ENCODE data around the gene CDH22. TPM values are rescaled to one million over a fixed set of nuclear protein-coding genes. Genes with fewer than 3 reads are reported as not detected.

Gene CDH22
- total and polyA plus RNA-seq, 7 donors = 0.11 to 1.4 (median 0.53) TPM

- H3K4me3 ChIP-seq = no peak overlapping the region
- no peak overlapping the region for H3K27ac ChIP-seq
- peaks cover 8% of the 10 kb centered on the region for H3K4me1 ChIP-seq
- no peak for DNase-seq
- 61 to 76% (median 65%) methylated on average over 8 of the region's 8 CpGs for WGBS, 3 donors
- H3K27me3 ChIP-seq (ENCODE audit: insufficient read depth in 3 of 3, low read length in 2 of 3) = peaks cover 0 to 29% (median 2%) of the 10 kb centered on the region in 3 donors
- ATAC-seq = no peak
- intact Hi-C loops (cut with DNase I) = loop anchor here in 1 of 2 donors (5.0 kb wide), 1 partner anchor 41 kb away; no protein-coding TSS in a partner anchor
- H3K36me3 ChIP-seq (ENCODE audit: insufficient read depth in 1 of 2, low read depth in 1 of 2) = no peaks in the 10 kb centered on the region
- H3K9me3 ChIP-seq = no peaks in the 10 kb centered on the region
- TF ChIP-seq CTCF (IDR thresholded peaks at IDR 0.05) = no peak
Observed at GRCh38 chr20:46211331-46211722, 97.0 kb downstream of the CDH22 start.

GRCh38 chr20:46210672-46211330 lies 97.5 kb downstream of the CDH22 start:
- DNase-seq (no peak), ATAC-seq (no peak)
- no peaks in the 10 kb centered on the region for H3K9me3 ChIP-seq
- intact Hi-C loops (cut with DNase I) = loop anchor here in 1 of 2 donors (5.0 kb wide), 1 partner anchor 42 kb away; no protein-coding TSS in a partner anchor
- no peak overlapping the region for H3K4me3 ChIP-seq
- WGBS, 3 donors = 59 to 65% (median 64%) methylated on average over 18 of the region's 18 CpGs
- no peak for TF ChIP-seq CTCF (IDR thresholded peaks at IDR 0.05)
- H3K27ac ChIP-seq = no peak overlapping the region
- peaks cover 0 to 29% (median 2%) of the 10 kb centered on the region in 3 donors for H3K27me3 ChIP-seq (ENCODE audit: insufficient read depth in 3 of 3, low read length in 2 of 3)
- H3K4me1 ChIP-seq = peaks cover 6% of the 10 kb centered on the region
- H3K36me3 ChIP-seq (ENCODE audit: insufficient read depth in 1 of 2, low read depth in 1 of 2) = no peaks in the 10 kb centered on the region

GRCh38 chr20:46209930-46210671 lies 98.2 kb downstream of the CDH22 start:
- Histone ChIP-seq H3K4me3 (no peak overlapping the region), H3K36me3 (ENCODE audit: insufficient read depth in 1 of 2, low read depth in 1 of 2) (no peaks in the 10 kb centered on the region), H3K27me3 (ENCODE audit: insufficient read depth in 3 of 3, low read length in 2 of 3) (peaks cover 0 to 25% (median 2%) of the 10 kb centered on the region in 3 donors), H3K27ac (no peak overlapping the region), H3K4me1 (peaks cover 4% of the 10 kb centered on the region), H3K9me3 (no peaks in the 10 kb centered on the region)
- no peak for DNase-seq
- ATAC-seq = no peak
- WGBS, 3 donors = 38 to 49% (median 39%) methylated on average over 50 to 63 of the region's 63 CpGs
- no peak for TF ChIP-seq CTCF (IDR thresholded peaks at IDR 0.05)
- intact Hi-C loops (cut with DNase I) = loop anchor here in 1 of 2 donors (5.0 kb wide), 1 partner anchor 42 kb away; no protein-coding TSS in a partner anchor

GRCh38 chr20:46207793-46208192 lies 100.5 kb downstream of the CDH22 start:
- 47 to 73% (median 55%) methylated on average over 2 of the region's 2 CpGs for WGBS, 3 donors
- no peak overlapping the region for H3K27ac ChIP-seq
- intact Hi-C loops (cut with DNase I) = no loop called here
- no peak for TF ChIP-seq CTCF (IDR thresholded peaks at IDR 0.05)
- no peaks in the 10 kb centered on the region for H3K9me3 ChIP-seq
- ATAC-seq = peak; percentile 33 to 77 (median 47)
- H3K36me3 ChIP-seq (ENCODE audit: insufficient read depth in 1 of 2, low read depth in 1 of 2) = no peaks in the 10 kb centered on the region
- no peak for DNase-seq
- H3K4me1 ChIP-seq = no peaks in the 10 kb centered on the region
- H3K27me3 ChIP-seq (ENCODE audit: insufficient read depth in 3 of 3, low read length in 2 of 3) = peaks cover 0 to 34% (median 4%) of the 10 kb centered on the region in 3 donors
- no peak overlapping the region for H3K4me3 ChIP-seq

Data from psoas muscle (tissue), 8 donors.